Measurements from ENCODE around the gene ATF6B.

The ATF6B gene

GRCh38 chr6:32131439-32131948 is 3.4 kb upstream of the ATF6B start:
- no peak for DNase-seq (ENCODE audit: low read depth)

- no peak for DNase-seq (ENCODE audit: low read depth)
Observed at GRCh38 chr6:32129297-32130088, 1.4 kb upstream of the ATF6B start.

GRCh38 chr6:32128751-32129296 is 778 bp upstream of the ATF6B start:
- DNase-seq (ENCODE audit: low read depth), result no peak

GRCh38 chr6:32127409-32127716 is 683 bp downstream of the ATF6B start:
- no peak for DNase-seq (ENCODE audit: low read depth)

- no peak for DNase-seq (ENCODE audit: low read depth)
Observed at GRCh38 chr6:32126880-32127279, 1.2 kb downstream of the ATF6B start.

GRCh38 chr6:32123681-32124080 is 4.4 kb downstream of the ATF6B start:
- no peak for DNase-seq (ENCODE audit: low read depth)

GRCh38 chr6:32120573-32121059 is 7.4 kb downstream of the ATF6B start:
- no peak for DNase-seq (ENCODE audit: low read depth)

GRCh38 chr6:32118782-32119628 is 9.0 kb downstream of the ATF6B start:
- peak; percentile 41 for DNase-seq (ENCODE audit: low read depth)

- no peak for DNase-seq (ENCODE audit: low read depth)
Observed at GRCh38 chr6:32117461-32117860, 10.6 kb downstream of the ATF6B start.

- DNase-seq (ENCODE audit: low read depth), result no peak
Observed at GRCh38 chr6:32116674-32117073, 11.4 kb downstream of the ATF6B start.

- DNase-seq (ENCODE audit: low read depth), result no peak
Observed at GRCh38 chr6:32115623-32116022, 12.4 kb downstream of the ATF6B start.

- DNase-seq (ENCODE audit: low read depth), result no peak
Observed at GRCh38 chr6:32114796-32115195, 13.2 kb downstream of the ATF6B start.

GRCh38 chr6:32113386-32114352 is 14.4 kb downstream of the ATF6B start:
- DNase-seq (ENCODE audit: low read depth), result no peak

GRCh38 chr6:32112431-32112980 is 15.5 kb downstream of the ATF6B start:
- DNase-seq (ENCODE audit: low read depth), result no peak

- no peak for DNase-seq (ENCODE audit: low read depth)
Observed at GRCh38 chr6:32111424-32112066, 16.5 kb downstream of the ATF6B start.

GRCh38 chr6:32110632-32111031 is 17.4 kb downstream of the ATF6B start:
- DNase-seq (ENCODE audit: low read depth), result no peak

- no peak for DNase-seq (ENCODE audit: low read depth)
Observed at GRCh38 chr6:32109765-32110160, 18.3 kb downstream of the ATF6B start.

GRCh38 chr6:32109114-32109764 is 18.8 kb downstream of the ATF6B start, which contains the start of gene TNXB:
TSS of gene TNXB (minus strand) at chr6:32109338. CDS start at chr6:32098198, 11,140 bp downstream.
- DNase-seq (ENCODE audit: low read depth), result no peak

- DNase-seq (ENCODE audit: low read depth), result no peak
Observed at GRCh38 chr6:32108727-32109113, 19.3 kb downstream of the ATF6B start.

- no peak for DNase-seq (ENCODE audit: low read depth)
Observed at GRCh38 chr6:32108094-32108627, 19.9 kb downstream of the ATF6B start.

All from stimulated activated CD8-positive, alpha-beta memory T cell treated with anti-CD3 and anti-CD28 coated beads, Interleukin-12 subunit alpha, Interleukin-12 subunit beta, amount 100 ng/mL, for 4 hours (primary cell).